RPMI7951 (cell line): ENCODE measurements around the gene RHBDL2. TPM values are rescaled to one million over a fixed set of nuclear protein-coding genes. Genes with fewer than 3 reads are reported as not detected.
"Not testable (repeated sequence)": the region's sequence is repeated elsewhere in the genome, so short reads cannot be mapped to it uniquely, and the experiment has no call there.

Experiments used
- DNase-seq: peaks from one replicate; pipeline ENCODE4 v3.0.0-alpha.2; 2012; ENCODE audit warnings: low read depth
- total RNA-seq: library from RNA; depleted of rRNA; stranded (reverse); fragments of >200 nt; shearing (Covaris generic); gene quantifications from 2 replicates; pipeline ENCODE4 v1.2.3, GENCODE V29; 2014

RHBDL2 gene
- total RNA-seq, 1 experiment from 2014 or later, result not detected

DNA sequence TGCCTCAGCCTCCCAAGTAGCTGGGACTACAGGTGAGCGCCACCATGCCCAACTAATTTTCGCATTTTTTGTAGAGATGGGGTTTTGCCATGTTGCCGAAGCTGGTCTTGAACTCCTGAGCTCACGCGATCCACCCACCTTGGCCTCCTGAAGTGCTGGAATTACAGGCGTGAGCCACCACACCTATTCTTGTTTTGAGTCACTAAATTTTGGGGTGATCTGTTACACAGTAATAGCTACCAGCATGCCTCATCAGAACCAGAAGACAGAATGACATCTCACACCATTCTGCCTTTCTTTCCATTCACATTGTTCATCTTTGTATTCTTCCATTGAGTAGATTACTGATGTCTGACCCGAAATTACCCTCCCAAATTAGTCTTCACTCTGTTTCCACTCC lies 9.1 kb downstream of the RHBDL2 start:
- DNase-seq, result no peak

DNA sequence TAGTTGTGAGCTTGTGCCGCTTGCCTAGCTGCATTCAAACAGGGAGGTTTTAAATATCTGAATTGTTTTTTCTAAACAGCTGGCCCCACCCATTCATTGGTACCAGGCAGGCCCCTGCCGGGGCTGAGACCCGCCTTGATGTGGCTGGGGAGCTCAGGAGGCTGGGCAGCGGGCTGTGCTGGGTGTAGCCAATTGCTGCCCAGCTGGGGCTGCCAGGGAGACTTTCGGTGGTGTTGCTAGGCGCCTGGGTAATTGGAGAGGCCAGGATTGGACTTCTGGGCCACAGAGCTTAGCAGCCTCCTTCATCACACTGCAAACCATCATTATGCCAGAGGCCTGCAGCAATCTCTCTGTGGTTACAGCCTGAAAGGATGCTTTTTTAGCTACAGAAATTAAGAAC lies 12.2 kb downstream of the RHBDL2 start:
- DNase-seq, result peak; percentile 20

DNA sequence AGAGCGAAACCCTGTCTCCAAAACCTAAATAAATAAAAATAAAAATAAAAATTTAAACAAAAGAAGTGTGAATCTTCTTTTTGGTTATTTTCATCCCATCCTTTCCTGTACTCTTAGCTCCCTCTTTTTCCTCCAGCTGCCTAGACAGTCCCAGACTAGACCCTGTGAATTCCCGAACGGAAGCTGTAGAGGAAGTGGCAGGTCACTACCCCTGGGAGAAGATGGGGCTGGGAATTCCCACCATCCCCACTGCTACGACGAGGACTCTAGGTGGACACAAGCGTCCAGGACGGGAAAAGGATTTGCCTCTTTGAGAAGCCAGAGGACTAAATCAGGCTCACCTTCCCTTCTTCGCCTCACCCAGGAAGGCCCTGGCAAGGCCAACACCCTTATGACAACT lies 12.6 kb downstream of the RHBDL2 start:
- no peak for DNase-seq

DNA sequence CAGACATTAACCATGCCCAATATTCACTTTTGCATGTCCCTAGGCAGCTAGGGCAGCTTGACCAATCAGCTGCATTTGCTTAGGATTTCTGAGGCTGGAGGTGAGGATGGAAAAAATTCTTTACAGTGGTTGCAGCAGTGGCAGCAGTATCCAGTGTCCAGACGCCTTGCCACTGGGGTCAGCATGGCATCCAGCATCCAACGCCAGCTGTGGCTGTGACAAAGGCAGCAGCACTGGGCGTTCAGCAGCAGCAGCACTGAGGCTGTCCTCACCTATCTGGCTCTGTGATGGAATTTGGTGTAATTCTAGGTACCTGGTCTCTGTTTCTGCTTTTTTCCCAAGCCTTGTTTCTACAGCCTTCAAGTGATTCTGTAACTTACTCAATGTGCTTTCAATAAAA lies 15.5 kb downstream of the RHBDL2 start:
- no peak for DNase-seq

DNA sequence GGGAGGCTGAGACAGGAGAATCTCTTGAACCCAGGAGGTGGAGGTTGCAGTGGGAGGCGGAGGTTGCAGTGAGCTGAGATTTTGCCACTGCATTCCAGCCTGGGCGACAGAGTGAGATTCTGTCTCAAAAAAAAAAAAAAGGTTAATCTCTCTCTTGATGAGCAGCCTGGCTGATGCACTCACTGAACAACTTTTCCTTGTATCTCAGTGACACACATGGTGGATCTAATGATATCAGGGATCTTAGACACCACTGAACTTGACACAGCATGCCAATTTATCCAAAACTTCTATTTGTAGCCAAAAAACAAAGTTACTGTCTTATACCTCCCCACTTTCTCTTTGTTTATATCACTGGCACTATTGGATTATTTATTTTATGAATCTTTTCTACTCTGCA lies 16.2 kb downstream of the RHBDL2 start:
- no peak for DNase-seq

DNA sequence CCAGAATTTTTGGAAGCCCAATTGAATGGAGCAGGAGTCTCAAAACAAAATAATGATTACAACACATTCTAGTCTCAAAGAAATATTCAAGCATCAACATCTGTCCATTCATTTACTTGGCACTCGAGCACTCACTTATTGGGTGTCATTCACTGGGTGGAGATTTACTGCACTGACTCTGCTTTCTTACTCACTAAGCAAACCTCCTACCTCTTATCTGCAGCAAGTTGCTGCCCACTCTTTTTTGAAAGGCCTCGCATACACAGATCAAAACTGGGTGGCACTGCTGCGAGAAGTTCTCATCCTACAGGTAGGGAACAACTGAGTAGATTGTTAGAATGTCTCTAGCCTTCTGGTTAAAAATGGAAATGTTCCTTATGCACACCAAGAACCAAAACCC lies 18.0 kb downstream of the RHBDL2 start:
- DNase-seq, result no peak

DNA sequence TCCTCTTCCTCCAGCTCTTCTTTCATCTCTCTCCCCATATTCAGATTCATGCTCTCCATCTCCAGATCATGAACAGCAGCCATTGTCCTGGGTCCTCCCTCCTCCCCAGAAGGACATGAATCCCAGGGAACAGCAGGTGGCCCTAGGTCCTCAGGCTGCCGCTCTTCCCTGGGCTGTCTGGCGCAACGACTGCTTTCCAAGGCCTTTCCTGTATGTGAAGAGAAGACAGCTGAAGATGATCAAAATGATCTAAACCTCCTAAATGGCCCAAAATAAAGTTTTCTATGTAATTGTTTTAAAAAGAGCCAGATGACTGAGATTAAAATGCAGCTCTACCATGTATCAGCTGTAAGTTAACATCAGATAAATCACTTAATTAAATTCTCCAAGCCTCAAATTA lies 22.5 kb downstream of the RHBDL2 start:
- DNase-seq, result no peak

DNA sequence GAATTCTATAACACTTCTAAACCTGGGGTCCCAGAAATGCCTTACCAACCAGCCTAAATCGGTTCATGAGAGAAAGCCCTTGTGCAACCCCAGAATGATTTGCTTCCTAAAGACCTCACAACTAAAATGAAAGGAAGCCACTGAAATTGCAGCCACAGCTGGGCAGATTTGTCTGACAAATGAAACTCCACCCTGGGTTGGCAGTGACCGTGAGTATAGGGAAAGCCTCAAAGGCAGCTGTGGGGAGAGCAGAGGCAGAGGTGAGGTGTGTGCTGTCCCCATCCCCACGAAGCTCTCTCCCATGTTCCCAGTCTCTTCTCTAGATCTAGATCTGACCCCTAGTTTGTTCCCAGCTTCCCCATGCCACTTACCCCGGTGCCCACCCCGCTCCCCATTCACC lies 23.1 kb downstream of the RHBDL2 start:
- DNase-seq, result no peak

DNA sequence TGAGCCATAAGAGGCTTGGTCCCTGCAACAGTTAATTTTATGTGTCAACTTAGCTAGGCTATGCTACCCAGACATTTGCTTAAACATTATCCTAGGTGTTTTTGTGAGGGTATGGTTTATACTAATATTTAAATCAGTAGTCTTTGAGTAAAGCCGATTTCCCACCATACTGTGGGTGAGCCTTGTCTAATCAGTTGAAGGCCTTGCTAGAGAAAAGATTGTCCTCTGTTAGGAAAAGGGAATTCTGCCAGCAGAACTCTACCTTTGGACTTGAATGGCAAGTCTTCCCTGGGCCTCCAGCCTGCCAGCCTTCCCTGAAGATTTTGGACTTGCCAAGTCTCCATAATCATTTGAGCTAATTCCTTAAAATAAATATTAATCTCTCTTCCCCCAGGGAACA lies 23.9 kb downstream of the RHBDL2 start:
- DNase-seq, result no peak

DNA sequence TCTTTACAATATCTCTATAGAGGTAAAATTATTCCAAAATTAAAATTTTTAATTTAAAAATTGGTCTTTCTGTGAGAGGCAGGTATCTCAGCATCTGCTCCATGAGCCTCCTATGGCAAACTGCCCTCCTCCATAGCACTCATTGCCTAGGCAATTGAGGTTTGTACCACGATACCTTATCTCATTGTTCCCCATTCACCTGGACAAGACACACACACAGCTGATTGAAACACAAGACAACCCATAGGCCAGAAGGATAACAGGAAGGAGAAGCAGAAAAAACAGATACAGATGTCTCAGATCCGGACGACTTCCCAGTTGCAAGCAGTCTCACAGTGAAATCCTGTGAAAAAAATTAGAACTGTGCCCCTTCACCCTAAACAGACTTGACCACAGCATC lies 24.3 kb downstream of the RHBDL2 start:
- no peak for DNase-seq

DNA sequence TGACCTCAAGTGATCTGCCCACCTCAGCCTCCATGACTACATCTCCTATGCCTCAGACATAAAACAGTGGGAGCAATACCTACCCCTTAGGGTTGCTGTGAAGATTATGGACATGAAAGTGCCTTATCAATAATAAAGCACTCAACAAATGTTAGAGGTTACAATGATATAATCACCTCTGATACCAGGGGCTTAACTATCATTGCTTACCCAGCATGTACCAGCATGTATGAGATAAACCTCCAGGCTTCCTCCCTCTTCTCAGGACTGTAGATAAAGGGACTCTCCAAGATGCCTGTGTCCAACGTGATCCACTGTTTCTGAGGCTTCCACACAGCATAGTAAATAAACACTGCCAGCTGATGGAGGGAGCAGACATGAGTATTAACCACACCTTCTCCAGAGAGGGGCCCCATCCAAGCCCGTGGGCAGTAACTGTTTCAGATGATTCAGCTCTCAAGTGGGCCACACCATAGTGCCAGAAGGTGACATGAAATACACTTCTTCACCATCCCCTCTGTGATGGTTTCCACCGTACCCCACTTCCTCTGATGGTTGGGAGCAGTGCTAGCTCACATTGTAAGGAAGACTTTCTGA lies 26.2 kb downstream of the RHBDL2 start:
- no peak for DNase-seq

DNA sequence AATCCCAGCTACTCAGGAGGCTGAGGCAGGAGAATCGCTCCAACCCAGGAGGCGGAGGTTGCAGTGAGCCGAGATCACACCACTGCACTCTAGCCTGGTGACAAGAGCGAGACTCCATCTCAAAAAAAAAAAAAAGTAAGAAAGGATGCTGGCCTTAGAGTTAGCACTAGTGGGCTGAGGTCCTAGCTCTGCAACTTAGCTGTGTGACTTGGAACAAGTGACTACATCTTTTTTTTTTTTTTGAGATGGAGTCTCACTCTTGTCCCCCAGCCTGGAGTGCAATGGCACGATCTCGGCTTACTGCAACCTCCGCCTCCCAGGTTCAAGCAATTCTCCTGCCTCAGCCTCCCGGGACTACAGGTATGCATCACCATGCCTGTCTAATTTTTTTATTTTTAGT lies 26.7 kb downstream of the RHBDL2 start:
- not testable (repeated sequence) for DNase-seq

DNA sequence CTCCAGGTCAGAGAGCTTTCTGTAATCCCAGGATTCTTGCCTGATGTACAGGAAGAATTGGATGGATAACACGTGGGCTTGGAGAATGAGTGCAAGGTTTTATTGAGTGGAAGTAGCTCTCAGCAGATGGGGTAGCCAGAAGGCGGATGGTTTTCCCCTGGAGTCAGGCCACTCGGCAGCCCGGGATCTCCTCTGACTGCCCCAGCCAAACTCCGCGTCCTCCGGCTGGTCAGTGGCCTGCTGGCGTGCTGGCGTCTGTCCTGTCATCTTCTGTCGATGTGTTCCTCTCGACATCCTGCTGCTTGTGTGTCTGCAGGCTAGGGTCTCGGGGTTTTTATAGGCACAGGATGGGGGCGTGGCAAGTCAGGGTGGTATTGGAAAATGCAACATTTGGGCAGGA lies 32.8 kb downstream of the RHBDL2 start:
- DNase-seq, result no peak

DNA sequence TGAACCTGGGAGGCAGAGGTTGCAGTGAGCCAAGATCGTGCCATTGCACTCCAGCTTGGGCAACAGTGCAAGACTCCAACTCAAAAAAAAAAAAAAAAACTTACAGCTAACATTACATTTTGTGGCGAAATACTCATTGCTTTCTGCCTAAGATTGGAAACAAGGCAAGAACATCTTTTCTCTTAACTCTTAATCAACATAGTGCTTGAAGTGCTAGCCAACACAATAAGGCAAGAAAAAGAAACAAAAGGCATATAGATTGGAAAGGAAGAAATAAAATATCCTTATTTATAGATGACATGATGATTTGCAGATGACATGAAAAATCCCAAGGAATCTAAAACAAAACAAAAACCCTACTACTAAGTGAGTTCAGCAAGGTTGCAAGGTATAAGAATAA lies 35.6 kb downstream of the RHBDL2 start:
- DNase-seq, result no peak

DNA sequence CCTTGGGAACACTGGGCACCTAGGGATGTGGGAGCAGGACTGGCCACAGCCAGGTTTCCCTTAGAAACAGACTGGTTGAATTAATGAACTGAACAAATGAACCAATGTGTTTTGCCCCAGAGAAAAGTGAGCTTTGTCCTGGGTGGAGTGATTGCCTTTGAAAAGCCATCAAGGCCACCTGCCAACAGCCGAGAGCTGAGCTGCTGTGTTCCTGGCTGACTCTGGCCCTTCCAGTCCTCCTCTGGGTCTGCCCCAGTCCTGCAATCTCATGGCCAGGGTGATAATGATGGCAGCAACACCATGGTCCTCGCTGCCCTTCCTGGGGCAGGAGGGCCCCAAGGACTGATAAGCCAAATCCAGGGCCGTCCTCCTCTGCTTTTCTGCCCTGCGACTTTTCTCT lies 42.1 kb downstream of the RHBDL2 start:
- DNase-seq, result no peak

DNA sequence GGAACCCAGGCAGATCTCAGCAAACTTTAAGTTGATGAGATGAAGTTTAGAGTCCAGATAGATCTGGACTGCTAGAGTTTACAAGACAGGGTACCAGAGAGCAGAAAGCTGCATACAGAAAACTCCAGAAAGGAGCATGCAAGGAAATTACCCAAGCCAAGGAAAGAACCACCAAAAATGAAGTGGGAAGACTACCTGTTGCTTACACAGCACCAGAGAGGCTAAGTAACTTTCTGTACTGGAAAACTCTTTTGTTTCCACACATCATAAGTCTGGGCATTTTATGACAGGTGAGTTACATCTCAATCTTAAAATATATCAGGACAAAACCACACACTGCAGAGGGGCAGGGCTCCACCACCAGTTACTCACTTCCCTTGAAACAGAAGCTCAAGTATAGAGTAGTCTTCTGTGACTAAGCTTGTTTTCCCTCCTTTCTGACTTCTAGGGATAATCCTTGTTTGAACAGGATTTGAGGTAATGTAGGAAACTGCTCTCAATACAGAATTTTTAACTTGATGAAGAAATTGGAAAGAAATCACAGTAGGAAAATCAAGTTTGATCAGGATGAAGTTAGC lies 42.9 kb downstream of the RHBDL2 start:
- no peak for DNase-seq

DNA sequence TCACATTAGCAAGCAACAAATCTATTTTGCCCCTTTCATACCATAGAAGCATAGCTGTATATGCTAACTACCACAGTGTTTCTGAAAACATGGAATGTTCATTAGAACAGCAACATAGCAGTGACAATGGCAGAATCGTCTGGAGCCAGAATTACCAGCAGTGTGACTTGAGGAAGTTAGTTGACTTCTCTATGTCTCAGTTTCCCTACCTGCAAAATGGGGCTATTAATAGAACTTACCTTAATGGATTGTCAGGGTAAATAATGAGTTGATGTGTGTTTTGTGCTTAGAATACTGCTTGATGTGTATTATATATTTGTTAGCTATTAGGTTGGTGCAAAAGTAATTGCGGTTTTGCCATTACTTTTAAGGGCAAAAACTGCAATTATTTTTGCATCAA lies 45.5 kb downstream of the RHBDL2 start:
- no peak for DNase-seq

DNA sequence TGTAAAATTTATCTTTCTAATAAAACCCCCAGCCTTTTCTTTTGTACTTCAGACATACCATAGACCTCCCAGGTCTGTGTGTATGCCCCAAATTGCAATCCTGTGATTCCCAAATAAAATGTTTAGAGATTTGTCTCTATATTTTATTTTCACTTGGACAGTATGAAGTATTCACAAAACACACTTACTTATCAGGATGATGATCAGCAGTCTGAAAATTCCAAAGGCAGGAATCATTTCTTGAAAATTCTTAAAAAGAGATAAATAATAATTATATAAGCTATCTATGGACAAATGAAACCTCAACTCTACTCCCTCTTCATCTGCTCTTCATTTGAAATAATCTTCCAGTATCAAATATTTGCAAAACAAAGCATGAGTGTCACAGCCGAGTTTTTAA lies 48.7 kb downstream of the RHBDL2 start:
- DNase-seq, result no peak

DNA sequence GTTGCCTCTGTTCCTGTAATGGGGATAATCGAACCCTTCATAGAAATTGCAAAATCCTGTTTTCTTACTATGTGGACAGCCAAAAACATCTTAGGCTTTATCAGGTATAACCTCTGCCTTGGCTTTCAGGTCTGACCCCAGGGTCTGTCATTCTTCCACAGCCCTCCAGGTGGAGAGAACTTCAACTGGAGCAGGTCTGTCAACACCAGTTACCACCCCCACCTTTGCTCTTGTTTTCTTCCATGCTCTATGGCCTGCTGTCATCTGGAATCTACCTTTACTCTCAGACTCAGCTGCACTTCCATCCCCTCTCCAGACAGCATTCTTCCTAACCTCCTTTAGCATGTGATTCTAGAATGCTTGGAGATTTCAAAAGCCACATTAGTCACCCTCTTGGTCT lies 49.9 kb downstream of the RHBDL2 start:
- no peak for DNase-seq

DNA sequence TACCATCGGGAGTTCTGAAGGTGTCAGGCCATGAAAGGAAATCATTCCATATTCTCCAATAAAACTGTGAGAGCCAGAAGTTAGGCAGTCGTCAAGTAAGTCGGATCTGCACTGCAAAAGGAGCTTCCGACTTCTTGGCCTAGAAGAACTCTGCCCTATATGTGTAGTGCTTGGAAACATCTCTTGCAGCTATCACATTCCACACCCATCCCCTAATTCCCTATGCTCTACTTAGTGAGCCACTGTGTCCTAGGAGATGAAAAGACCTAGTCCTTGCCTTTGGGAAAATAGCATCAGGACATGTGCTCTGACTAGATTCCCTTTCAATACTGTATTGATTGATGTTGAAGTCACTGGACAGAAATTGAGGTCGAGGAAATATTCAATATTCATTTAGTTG lies 52.0 kb downstream of the RHBDL2 start:
- no peak for DNase-seq

DNA sequence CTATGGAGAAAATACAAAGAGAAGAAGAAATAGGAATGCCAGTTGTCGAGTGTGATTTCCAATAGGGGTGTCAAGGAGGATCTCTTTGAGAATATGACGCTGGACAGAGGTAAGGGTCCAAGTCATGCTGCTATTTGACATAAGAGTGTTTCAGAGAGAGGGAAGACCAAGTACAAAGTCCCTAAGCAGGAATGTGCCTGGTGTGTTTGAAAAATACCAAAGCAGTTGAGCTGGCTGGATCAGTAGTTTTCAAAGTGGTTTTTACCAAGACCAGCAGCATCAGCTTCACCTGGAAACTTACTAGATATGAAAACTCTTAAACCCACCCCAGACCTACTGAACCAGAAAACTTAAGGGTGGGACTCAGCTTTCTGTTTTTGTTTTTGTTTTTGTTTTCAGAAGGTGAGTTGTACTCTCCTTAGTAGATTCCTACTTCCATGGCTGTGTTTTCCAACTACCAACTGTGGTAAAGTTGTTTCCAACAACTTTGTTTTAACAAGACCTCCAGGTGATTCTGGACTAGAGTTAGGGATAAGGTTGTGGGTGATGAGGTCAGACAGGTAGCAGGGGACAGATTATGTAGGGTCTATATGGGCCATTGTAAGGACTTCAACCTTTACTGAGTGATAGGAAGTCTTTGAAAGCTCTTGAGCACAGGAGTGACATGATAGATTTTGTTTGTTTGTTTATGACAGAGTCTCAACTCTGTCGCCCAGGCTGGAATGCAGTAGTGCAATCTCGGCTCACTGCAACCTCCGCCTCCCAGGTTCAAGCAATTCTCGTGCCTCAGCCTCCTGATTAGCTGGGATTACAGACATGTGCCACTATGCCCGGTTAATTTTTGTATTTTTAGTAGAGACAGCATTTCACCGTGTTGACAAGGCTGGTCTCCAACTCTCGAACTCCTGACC lies 53.0 kb downstream of the RHBDL2 start:
- no peak for DNase-seq

DNA sequence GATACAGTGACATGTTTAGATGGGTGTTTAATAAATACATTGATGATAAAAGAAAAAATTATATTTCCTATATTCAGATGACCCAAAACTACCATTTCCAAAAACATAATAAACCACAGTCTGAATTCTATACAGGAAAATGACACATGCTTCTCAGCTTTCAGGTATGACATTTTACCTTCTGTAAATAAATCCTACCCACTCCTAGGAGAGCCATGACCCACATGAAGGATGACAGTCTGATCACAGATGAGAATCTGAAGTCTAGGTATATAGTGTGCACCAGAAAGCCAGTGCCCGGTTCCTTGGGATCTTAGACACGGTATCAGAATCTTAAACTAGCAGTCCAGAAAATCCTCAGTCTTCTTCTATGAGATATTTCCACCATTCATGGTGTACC lies 56.5 kb downstream of the RHBDL2 start:
- no peak for DNase-seq

DNA sequence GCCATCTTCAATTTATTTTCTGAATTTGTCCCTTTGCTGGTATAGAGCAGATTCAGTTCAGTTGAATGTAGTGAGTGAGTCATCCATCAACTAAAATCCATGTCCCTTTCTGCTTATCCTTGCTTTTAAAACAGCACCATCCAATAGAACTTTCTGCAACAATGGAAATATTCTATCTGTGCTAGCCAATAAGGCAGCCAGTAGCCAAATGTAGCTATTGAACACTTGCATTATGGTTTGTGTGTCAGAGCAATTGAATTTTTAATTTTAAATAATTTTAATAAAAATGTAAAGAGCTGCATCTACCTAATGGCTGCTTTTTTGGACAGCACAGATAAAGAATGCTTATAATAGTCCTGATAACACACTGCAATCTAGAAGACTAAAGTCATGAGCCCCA lies 60.1 kb downstream of the RHBDL2 start, which contains the start of gene GJA9:
TSS of gene GJA9 (minus strand) at position 101 of the 400 bp plus-strand sequence. CDS start 5,489 bp downstream, outside the sequence.
- no peak for DNase-seq
